A549 (cell line): ENCODE results near the gene TM2D3. TPM values are rescaled to one million over a fixed set of nuclear protein-coding genes. Genes with fewer than 3 reads are reported as not detected.

ENCODE experiments used
- ATAC-seq, 2 experiments: fragments of 200-7000 bp in 1 of 2; fragments of >200 bp in 1 of 2; cut with Nextera tagmentation in 1 of 2; cut with Tn5 transposase in 1 of 2; 3 replicates each; pipeline versions ENCODE4 v1.8.0 to v1.9.1; 2018 to 2020; ENCODE audit warnings: mild to moderate bottlenecking in 1 of 2, moderate library complexity in 1 of 2
- CTCF ChIA-PET: fragments of 300-600 bp; sonication (Branson Sonifier 250); formaldehyde crosslinking; extraction: SDS; loops from one replicate; lab custom pipeline; 2021; ENCODE audit warnings: antibody characterized with exemption, inconsistent platforms; lab: Yijun Ruan, JAX
- POLR2A ChIA-PET: fragments of 350-600 bp; formaldehyde crosslinking; extraction: SDS; loops from one replicate; lab custom pipeline; 2021; ENCODE audit warnings: antibody characterized with exemption, inconsistent platforms; lab: Yijun Ruan, JAX
- DNase-seq, 2 experiments: peaks; one replicate each; pipeline versions ENCODE4 v3.0.0 to v3.0.0-alpha.2; 2011 to 2016; ENCODE audit warnings: low read depth in 1 of 2, low spot score in 1 of 2
- FAIRE-seq: peaks from 2 replicates; lab custom pipeline; 2011; peaks lifted over from hg19 to GRCh38; lab: Jason Lieb, UNC
- H3K27ac ChIP-seq, 2 experiments: fragments of >200 bp; sonication (Bioruptor Twin); formaldehyde crosslinking; 3 replicates each; pipeline ENCODE4 v1.5.1; 2016 to 2017
- H3K4me1 ChIP-seq: fragments of >200 bp; sonication (Bioruptor Twin); formaldehyde crosslinking; 3 replicates; pipeline ENCODE4 v1.6.1; 2016
- H3K4me2 ChIP-seq: fragments of >200 bp; sonication (Bioruptor Twin); formaldehyde crosslinking; 3 replicates; pipeline ENCODE4 v1.6.1; 2016
- H3K4me3 ChIP-seq: fragments of >200 bp; sonication (Bioruptor Twin); formaldehyde crosslinking; 3 replicates; pipeline ENCODE4 v1.5.1; 2016
- H3K9me3 ChIP-seq: fragments of >200 bp; sonication (Bioruptor Twin); formaldehyde crosslinking; 3 replicates; pipeline ENCODE4 v1.6.1; 2016
- CHD2 ChIP-seq: fragments of 150-350 bp; IDR thresholded peaks from 2 replicates; pipeline ENCODE4 v1.6.1; 2014; ENCODE audit warnings: low read length; ENCODE audit not compliant: partially characterized antibody
- CHD4 ChIP-seq: fragments of 200-600 bp; sonication (generic); IDR thresholded peaks from 2 replicates; pipeline ENCODE4 v1.6.1; 2016; ENCODE audit warnings: antibody characterized with exemption, mild to moderate bottlenecking, borderline replicate concordance
- EP300 ChIP-seq, 2 experiments: fragments of >200 bp; sonication (Bioruptor Twin); formaldehyde crosslinking; IDR thresholded peaks; 2 replicates in 1 of 2; 3 replicates in 1 of 2; pipeline ENCODE4 v1.6.1; 2016 to 2017
- ESRRA ChIP-seq: fragments of 150-350 bp; IDR thresholded peaks from 2 replicates; pipeline ENCODE4 v1.6.1; 2014; ENCODE audit warnings: mild to moderate bottlenecking, low read length, borderline replicate concordance
- GATA3 ChIP-seq: IDR thresholded peaks from 2 replicates; pipeline ENCODE4 v1.6.1; 2012; ENCODE audit warnings: borderline replicate concordance
- JUN ChIP-seq, 2 experiments: fragments of >200 bp; sonication (Bioruptor Twin); formaldehyde crosslinking; IDR thresholded peaks; 2 replicates in 1 of 2; 3 replicates in 1 of 2; pipeline ENCODE4 v1.6.1; 2016 to 2017
- KDM1A ChIP-seq: fragments of 200-600 bp; sonication (generic); IDR thresholded peaks from 2 replicates; pipeline ENCODE4 v1.6.1; 2016; ENCODE audit warnings: low read depth, mild to moderate bottlenecking
- MAFK ChIP-seq: fragments of 450-650 bp; IDR thresholded peaks from 2 replicates; pipeline ENCODE4 v1.6.1; 2014; ENCODE audit not compliant: partially characterized antibody
- NFE2L2 ChIP-seq: fragments of 150-350 bp; conservative IDR thresholded peaks from 2 replicates; pipeline ENCODE4 v1.6.1; 2014; ENCODE audit warnings: low read length
- PHF8 ChIP-seq: fragments of 200-600 bp; sonication (generic); IDR thresholded peaks from 2 replicates; pipeline ENCODE4 v1.6.1; 2016; ENCODE audit warnings: low read depth, mild to moderate bottlenecking, antibody characterized with exemption, moderate library complexity, borderline replicate concordance
- POLR2A ChIP-seq: IDR thresholded peaks from 2 replicates; pipeline ENCODE4 v1.6.1; 2012; ENCODE audit warnings: mild to moderate bottlenecking, low read length
- POLR2AphosphoS2 ChIP-seq: conservative IDR thresholded peaks from 2 replicates; pipeline ENCODE4 v1.6.1; 2012; ENCODE audit warnings: low read length, improper control_type of control experiment, inconsistent platforms
- RARB ChIP-seq: fragments of 250-450 bp; sonication (Bioruptor Pico); IDR thresholded peaks from 2 replicates; pipeline ENCODE4 v1.8.0; 2021; ENCODE audit warnings: mild to moderate bottlenecking, moderate library complexity
- RNF2 ChIP-seq: fragments of 200-600 bp; sonication (generic); IDR thresholded peaks from 2 replicates; pipeline ENCODE4 v1.6.1; 2016; ENCODE audit warnings: low read depth, mild to moderate bottlenecking, antibody characterized with exemption, moderate library complexity, borderline replicate concordance
- SMC3 ChIP-seq: fragments of >200 bp; sonication (Bioruptor Twin); formaldehyde crosslinking; IDR thresholded peaks from 3 replicates; pipeline ENCODE4 v1.6.1; 2018; ENCODE audit warnings: inconsistent platforms
- TP53 ChIP-seq: fragments of 250-450 bp; sonication (Bioruptor Pico); IDR thresholded peaks from 2 replicates; pipeline ENCODE4 v1.5.0; 2021; ENCODE audit warnings: mild to moderate bottlenecking, moderate library complexity
- ZC3H11A ChIP-seq: fragments of 450-650 bp; IDR thresholded peaks from 2 replicates; pipeline ENCODE4 v1.6.1; 2014; ENCODE audit warnings: antibody characterized with exemption, mild to moderate bottlenecking
- ZFP36 ChIP-seq: fragments of 450-650 bp; IDR thresholded peaks from 2 replicates; pipeline ENCODE4 v1.6.1; 2014; ENCODE audit warnings: borderline replicate concordance; ENCODE audit not compliant: partially characterized antibody
- WGBS: methylation state at CpG from one replicate; pipeline ENCODE4 v1.1.6; 2017; ENCODE audit errors: missing lambda C conversion rate; 5-methylcytosine and 5-hydroxymethylcytosine counted together
- polyA plus RNA-seq, 4 experiments: library from polyadenylated mRNA; depleted of rRNA in 3 of 4; stranded (reverse); fragments of >200 nt; fragmentation: RNase III in 1 of 4; extraction: RNeasy Plus Mini Kit Qiagen cat#74134 plus additional on column Dnase treatment in 1 of 4; gene quantifications; 2 replicates in 3 of 4; 3 replicates in 1 of 4; pipeline ENCODE4 v1.2.3, GENCODE V29; 2011 to 2017
- TF ChIP-seq, protein P1 (sequence below): IDR thresholded peaks from 2 replicates; pipeline ENCODE4 v1.6.1; 2012
- TF ChIP-seq, protein P2 (sequence below): fragments of 250-450 bp; sonication (Bioruptor Pico); IDR thresholded peaks from 2 replicates; pipeline ENCODE4 v1.5.0; 2020; ENCODE audit warnings: low read depth, mild to moderate bottlenecking, moderate library complexity
- TF ChIP-seq, protein P3 (sequence below): fragments of 200-600 bp; sonication (generic); IDR thresholded peaks from 2 replicates; pipeline ENCODE4 v1.6.1; 2016; ENCODE audit warnings: antibody characterized with exemption, mild to moderate bottlenecking, moderate library complexity
- TF ChIP-seq, protein P4 (sequence below): IDR thresholded peaks from 2 replicates; pipeline ENCODE4 v1.6.1; 2012; ENCODE audit warnings: low read depth, borderline replicate concordance

The TM2D3 gene
- polyA plus RNA-seq, 2 of the 4 experiments (the other 2 are of a cell fraction) = 39.6 to 76.6 TPM

DNA sequence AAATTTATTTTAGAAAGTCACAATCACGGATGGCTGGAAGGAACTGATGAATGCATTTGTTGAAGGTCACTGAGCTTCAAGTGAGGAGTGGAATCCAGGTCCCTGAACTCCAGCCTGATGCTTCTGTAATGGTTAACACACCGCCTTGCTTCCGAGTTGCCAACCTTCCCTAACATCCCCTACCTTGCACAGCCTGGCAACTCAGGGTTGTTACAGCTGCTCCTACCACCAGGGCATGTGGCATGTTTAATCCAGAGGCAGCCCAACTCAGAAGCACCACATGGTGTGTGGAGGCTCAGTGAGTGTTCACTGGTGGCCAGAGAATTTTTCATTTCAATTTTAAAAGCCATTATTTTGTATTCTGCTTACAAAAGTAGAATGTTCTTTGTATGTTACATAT lies 4.9 kb downstream of the TM2D3 start:
- H3K4me3 ChIP-seq = no peak overlapping the region
- H3K27ac ChIP-seq = no peak overlapping the region
- DNase-seq = peak; percentile 41 to 42
- no peaks in the 10 kb centered on the region for H3K9me3 ChIP-seq
- FAIRE-seq = no peak
- CTCF ChIA-PET = interaction anchor here (1.1 to 3.6 kb wide), 5 partner anchors 68 to 639 kb away, joined by 3 to 13 read pairs (median 7); no protein-coding TSS in a partner anchor
- POLR2A ChIA-PET = no interaction called here
- peak; percentile 46 to 64; a peak in 5 of 6 replicates for ATAC-seq
- TF ChIP-seq CHD2 (no peak), JUN (IDR thresholded peaks at IDR 0.05) (no peak), RARB (no peak), CHD4 (no peak), POLR2A (no peak), SMC3 (no peak), GATA3 (no peak), EP300 (IDR thresholded peaks at IDR 0.05) (no peak), RNF2 (no peak), TP53 (no peak), ZFP36 (no peak), ESRRA (no peak), PHF8 (no peak), POLR2AphosphoS2 (no peak), KDM1A (no peak)
- TF ChIP-seq, protein P1, sequence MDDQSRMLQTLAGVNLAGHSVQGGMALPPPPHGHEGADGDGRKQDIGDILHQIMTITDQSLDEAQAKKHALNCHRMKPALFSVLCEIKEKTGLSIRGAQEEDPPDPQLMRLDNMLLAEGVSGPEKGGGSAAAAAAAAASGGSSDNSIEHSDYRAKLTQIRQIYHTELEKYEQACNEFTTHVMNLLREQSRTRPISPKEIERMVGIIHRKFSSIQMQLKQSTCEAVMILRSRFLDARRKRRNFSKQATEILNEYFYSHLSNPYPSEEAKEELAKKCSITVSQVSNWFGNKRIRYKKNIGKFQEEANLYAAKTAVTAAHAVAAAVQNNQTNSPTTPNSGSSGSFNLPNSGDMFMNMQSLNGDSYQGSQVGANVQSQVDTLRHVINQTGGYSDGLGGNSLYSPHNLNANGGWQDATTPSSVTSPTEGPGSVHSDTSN = no peak
- TF ChIP-seq, protein P2, sequence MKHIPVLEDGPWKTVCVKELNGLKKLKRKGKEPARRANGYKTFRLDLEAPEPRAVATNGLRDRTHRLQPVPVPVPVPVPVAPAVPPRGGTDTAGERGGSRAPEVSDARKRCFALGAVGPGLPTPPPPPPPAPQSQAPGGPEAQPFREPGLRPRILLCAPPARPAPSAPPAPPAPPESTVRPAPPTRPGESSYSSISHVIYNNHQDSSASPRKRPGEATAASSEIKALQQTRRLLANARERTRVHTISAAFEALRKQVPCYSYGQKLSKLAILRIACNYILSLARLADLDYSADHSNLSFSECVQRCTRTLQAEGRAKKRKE (CRISPR knock-in tag) = no peak
- TF ChIP-seq, protein P3, sequence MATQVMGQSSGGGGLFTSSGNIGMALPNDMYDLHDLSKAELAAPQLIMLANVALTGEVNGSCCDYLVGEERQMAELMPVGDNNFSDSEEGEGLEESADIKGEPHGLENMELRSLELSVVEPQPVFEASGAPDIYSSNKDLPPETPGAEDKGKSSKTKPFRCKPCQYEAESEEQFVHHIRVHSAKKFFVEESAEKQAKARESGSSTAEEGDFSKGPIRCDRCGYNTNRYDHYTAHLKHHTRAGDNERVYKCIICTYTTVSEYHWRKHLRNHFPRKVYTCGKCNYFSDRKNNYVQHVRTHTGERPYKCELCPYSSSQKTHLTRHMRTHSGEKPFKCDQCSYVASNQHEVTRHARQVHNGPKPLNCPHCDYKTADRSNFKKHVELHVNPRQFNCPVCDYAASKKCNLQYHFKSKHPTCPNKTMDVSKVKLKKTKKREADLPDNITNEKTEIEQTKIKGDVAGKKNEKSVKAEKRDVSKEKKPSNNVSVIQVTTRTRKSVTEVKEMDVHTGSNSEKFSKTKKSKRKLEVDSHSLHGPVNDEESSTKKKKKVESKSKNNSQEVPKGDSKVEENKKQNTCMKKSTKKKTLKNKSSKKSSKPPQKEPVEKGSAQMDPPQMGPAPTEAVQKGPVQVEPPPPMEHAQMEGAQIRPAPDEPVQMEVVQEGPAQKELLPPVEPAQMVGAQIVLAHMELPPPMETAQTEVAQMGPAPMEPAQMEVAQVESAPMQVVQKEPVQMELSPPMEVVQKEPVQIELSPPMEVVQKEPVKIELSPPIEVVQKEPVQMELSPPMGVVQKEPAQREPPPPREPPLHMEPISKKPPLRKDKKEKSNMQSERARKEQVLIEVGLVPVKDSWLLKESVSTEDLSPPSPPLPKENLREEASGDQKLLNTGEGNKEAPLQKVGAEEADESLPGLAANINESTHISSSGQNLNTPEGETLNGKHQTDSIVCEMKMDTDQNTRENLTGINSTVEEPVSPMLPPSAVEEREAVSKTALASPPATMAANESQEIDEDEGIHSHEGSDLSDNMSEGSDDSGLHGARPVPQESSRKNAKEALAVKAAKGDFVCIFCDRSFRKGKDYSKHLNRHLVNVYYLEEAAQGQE = no peak
- TF ChIP-seq, protein P4, sequence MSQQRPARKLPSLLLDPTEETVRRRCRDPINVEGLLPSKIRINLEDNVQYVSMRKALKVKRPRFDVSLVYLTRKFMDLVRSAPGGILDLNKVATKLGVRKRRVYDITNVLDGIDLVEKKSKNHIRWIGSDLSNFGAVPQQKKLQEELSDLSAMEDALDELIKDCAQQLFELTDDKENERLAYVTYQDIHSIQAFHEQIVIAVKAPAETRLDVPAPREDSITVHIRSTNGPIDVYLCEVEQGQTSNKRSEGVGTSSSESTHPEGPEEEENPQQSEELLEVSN = no peak
- H3K4me1 ChIP-seq = peaks cover 15% of the 10 kb centered on the region
- WGBS = 83% methylated on average over 3 of the region's 3 CpGs
- H3K4me2 ChIP-seq = no peak overlapping the region

DNA sequence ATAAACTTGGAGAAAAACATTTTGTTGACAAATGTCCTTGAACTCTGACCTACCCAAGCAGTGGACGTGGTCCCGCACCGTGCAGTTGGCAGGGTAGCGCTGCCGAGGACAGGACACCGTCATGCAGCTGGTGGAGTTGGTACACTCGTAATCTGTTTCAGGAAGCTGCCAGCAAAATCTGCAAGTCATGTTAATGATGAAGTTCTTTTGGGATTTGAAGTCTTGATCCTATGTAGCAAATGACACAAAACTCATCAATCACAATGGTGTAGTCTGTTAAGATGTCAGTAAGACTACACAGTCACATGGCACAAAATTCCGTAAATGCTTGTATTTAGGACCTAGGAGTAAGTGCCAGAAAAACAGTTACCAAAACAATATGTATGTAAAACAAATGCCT lies 5.5 kb downstream of the TM2D3 start:
- TF ChIP-seq SMC3 (no peak), MAFK (peak; percentile 82), ZC3H11A (no peak), NFE2L2 (peak; percentile 92)
- no peaks in the 10 kb centered on the region for H3K9me3 ChIP-seq
- ChIA-PET CTCF (interaction anchor here (1.1 to 3.6 kb wide), 4 partner anchors 67 to 638 kb away, joined by 3 to 13 read pairs (median 5); no protein-coding TSS in a partner anchor), POLR2A (no interaction called here)
- FAIRE-seq (no peak), DNase-seq (peak in 1 of 2 experiments; percentile 25), ATAC-seq (no peak; a peak in 1 of 6 replicates)
- peaks cover 15% of the 10 kb centered on the region for H3K4me1 ChIP-seq
- H3K4me3 ChIP-seq = no peak overlapping the region
- no peak overlapping the region for H3K27ac ChIP-seq
- 90% methylated on average over 8 of the region's 8 CpGs for WGBS
- H3K4me2 ChIP-seq = no peak overlapping the region
